Stomach (tissue), 9 donors: ENCODE data around the gene CTR9. TPM values are rescaled to one million over a fixed set of nuclear protein-coding genes. Genes with fewer than 3 reads are reported as not detected.
A peak's percentile ranks its signal among the peaks of the same experiment; 100 is the strongest.

Experiments
- DNase-seq, 2 donors: peaks; one replicate each; pipeline versions ENCODE4 v3.0.0 to v3.0.0-alpha.2; 2013 to 2019
- H3K27ac ChIP-seq, 5 donors: fragments of 200-600 bp in 4 of 5; sonication (generic) in 4 of 5; one replicate each; pipeline ENCODE4 v1.5.1; 2013 to 2019; ENCODE audit warnings: mild to moderate bottlenecking in 1 of 5, moderate library complexity in 1 of 5
- H3K27me3 ChIP-seq, 3 donors: fragments of 200-600 bp; sonication (generic); one replicate each; pipeline ENCODE4 v1.5.1; 2017 to 2019; ENCODE audit warnings: mixed run types in 1 of 3
- H3K36me3 ChIP-seq, 4 donors: fragments of 200-600 bp; sonication (generic); 1 replicate in 3 of 4; 2 replicates in 1 of 4; pipeline ENCODE4 v1.5.1; 2016 to 2019
- H3K4me1 ChIP-seq, 4 donors: fragments of 200-600 bp; sonication (generic); one replicate each; pipeline ENCODE4 v1.5.1; 2016 to 2019
- H3K4me3 ChIP-seq, 4 donors: fragments of 200-600 bp; sonication (generic) in 3 of 4; one replicate each; pipeline ENCODE4 v1.5.1; 2016 to 2019; ENCODE audit warnings: mild to moderate bottlenecking in 1 of 4
- H3K9me3 ChIP-seq, 4 donors: fragments of 200-600 bp; sonication (generic); one replicate each; pipeline ENCODE4 v1.5.1; 2016 to 2019
- EP300 ChIP-seq: sonication (generic); formaldehyde crosslinking; IDR thresholded peaks from one replicate; pipeline ENCODE4 v1.6.1; 2017; ENCODE audit warnings: antibody characterized with exemption
- POLR2A ChIP-seq, 4 donors: fragments of 450-650 bp; IDR thresholded peaks; one replicate each; pipeline ENCODE4 v1.6.1; 2016; ENCODE audit warnings: antibody characterized with exemption in 4 of 4, control low read depth in 2 of 4, mild to moderate bottlenecking in 1 of 4, moderate library complexity in 1 of 4
- POLR2AphosphoS5 ChIP-seq, 3 donors: sonication (generic); formaldehyde crosslinking; IDR thresholded peaks; one replicate each; pipeline ENCODE4 v1.6.1; 2016; ENCODE audit warnings: antibody characterized with exemption in 3 of 3
- WGBS, 5 donors: extraction: QIAGEN DNeasy Blood & Tissue Kit in 3 of 5; methylation state at CpG; one replicate each; pipeline versions ENCODE4 v1.1.5 to v1.1.7; 2013 to 2018; 5-methylcytosine and 5-hydroxymethylcytosine counted together
- intact Hi-C: fragments of 100-400 bp; cut with DNase I; formaldehyde crosslinking; loops from one replicate; pipeline ENCODE4 v1.15.1; 2023; ENCODE audit warnings: low total_unique reads
- polyA plus RNA-seq, 3 donors: library from polyadenylated mRNA; stranded (reverse); fragments of 200-250 nt; gene quantifications; one replicate each; pipeline ENCODE4 v1.2.3, GENCODE V29; 2013
- total RNA-seq, 5 donors: library from RNA; depleted of rRNA; stranded (reverse); fragments of >200 nt; gene quantifications; one replicate each; pipeline versions ENCODE4 v1.1.0 to v1.2.3, GENCODE V29; 2014 to 2016
- TF ChIP-seq, protein P1 (sequence below), 7 experiments: fragments of 450-650 bp in 4 of 7; fragments of 200-600 bp in 3 of 7; sonication (generic) in 3 of 7; IDR thresholded peaks; one replicate each; pipeline ENCODE4 v1.5.1; 2016 to 2019; ENCODE audit warnings: antibody characterized with exemption in 7 of 7, control low read depth in 2 of 7, mild to moderate bottlenecking in 1 of 7
- donor health status: healthy with polysubstance abuse.
- donor health status: Bipolar disorder and iron deficiency.
- donor health status: healthy.

CTR9 gene
- total and polyA plus RNA-seq, 8 donors, result 9.1 to 39.5 (median 10.4) TPM

DNA sequence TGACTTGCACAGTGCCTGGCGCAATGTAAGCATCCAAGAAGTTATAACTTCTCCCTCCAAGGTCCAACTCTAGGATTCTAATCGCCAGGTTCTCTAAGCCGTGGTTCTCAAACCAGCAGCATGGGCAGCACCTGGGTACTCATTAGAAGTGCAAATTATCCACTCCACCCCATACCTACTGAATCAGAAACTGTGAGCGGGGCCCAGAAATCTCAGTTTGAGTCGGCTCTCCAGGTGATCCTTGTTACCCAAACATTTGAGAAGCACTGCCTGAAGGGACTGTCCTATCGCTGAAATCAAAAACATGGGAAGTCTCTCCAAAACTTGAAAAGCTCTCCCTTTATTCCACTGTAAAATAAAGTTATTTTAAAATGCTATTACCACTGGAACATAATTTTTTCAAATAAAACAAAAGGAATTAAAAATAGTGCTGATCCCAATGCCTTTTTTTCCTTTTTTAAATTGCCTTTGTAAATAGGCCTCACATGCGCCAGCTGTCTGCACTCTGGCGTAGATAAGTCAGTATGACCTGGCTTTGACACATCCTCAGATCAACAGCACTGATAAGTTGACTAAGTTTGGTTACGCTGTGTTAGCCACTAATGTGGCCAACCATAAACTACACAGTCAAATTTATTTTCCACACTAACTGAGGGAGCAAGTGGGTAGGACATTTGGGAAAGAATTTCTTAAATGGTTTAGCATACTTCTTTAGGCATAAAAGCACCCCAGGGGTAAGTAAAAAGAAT is 8.4 kb upstream of the CTR9 start:
- peaks cover 0 to 14% (median 0%) of the 10 kb centered on the region in 4 donors for H3K4me1 ChIP-seq
- peak in 1 of 2 donors; percentile 58 for DNase-seq
- H3K9me3 ChIP-seq, result no peaks in the 10 kb centered on the region
- 69 to 77% (median 74%) methylated on average over 9 of the region's 9 CpGs for WGBS, 5 donors
- intact Hi-C loops, result no loop called here
- no peaks in the 10 kb centered on the region for H3K27me3 ChIP-seq
- TF ChIP-seq POLR2AphosphoS5 (IDR thresholded peaks at IDR 0.05) (no peak), POLR2A (IDR thresholded peaks at IDR 0.05) (no peak)
- H3K36me3 ChIP-seq, result no peaks in the 10 kb centered on the region
- peak overlapping the region in 1 of 5 donors; percentile 1 for H3K27ac ChIP-seq
- no peak overlapping the region for H3K4me3 ChIP-seq

DNA sequence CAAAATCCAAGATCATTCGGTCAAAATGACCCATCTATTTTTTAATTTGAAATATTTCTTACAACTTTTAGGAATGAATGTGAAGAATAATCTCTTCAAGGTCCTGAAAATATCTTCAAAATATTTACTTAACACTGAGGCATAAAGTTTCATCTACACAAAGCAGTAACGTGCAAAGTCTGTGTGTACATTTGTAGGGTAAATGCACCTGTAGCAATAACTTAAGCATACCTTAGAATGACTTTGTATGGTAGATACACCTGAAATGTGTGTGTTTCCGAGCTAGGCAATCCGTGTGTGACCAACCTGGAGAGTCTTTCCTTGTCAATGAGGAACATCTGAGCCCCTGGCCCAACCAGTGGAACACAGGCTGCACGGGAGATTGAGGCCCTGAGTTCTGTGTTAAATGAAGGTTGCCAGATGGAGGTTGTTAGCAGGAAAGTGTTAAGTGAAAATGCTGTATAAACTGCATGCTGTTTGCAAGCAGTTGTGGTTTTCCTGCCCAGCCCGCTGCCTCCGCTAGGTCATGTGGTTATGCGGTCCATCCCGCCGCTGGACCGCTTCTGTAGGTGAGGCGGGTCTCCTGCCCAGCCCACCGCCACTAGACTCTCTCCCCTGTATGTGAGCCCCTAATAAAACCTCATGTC is 7.6 kb upstream of the CTR9 start:
- peak overlapping the region in 1 of 5 donors; percentile 39 for H3K27ac ChIP-seq
- DNase-seq, result peak in 1 of 2 donors; percentile 46
- no peaks in the 10 kb centered on the region for H3K36me3 ChIP-seq
- no peaks in the 10 kb centered on the region for H3K27me3 ChIP-seq
- peaks cover 0 to 14% (median 0%) of the 10 kb centered on the region in 4 donors for H3K4me1 ChIP-seq
- 31 to 61% (median 46%) methylated on average over 13 of the region's 13 CpGs for WGBS, 5 donors
- intact Hi-C loops, result no loop called here
- no peak for TF ChIP-seq POLR2AphosphoS5 (IDR thresholded peaks at IDR 0.05)
- no peak for TF ChIP-seq POLR2A (IDR thresholded peaks at IDR 0.05)
- TF ChIP-seq, protein P1, sequence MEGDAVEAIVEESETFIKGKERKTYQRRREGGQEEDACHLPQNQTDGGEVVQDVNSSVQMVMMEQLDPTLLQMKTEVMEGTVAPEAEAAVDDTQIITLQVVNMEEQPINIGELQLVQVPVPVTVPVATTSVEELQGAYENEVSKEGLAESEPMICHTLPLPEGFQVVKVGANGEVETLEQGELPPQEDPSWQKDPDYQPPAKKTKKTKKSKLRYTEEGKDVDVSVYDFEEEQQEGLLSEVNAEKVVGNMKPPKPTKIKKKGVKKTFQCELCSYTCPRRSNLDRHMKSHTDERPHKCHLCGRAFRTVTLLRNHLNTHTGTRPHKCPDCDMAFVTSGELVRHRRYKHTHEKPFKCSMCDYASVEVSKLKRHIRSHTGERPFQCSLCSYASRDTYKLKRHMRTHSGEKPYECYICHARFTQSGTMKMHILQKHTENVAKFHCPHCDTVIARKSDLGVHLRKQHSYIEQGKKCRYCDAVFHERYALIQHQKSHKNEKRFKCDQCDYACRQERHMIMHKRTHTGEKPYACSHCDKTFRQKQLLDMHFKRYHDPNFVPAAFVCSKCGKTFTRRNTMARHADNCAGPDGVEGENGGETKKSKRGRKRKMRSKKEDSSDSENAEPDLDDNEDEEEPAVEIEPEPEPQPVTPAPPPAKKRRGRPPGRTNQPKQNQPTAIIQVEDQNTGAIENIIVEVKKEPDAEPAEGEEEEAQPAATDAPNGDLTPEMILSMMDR (IDR thresholded peaks at IDR 0.05), result no peak
- no peak for TF ChIP-seq EP300
- no peak overlapping the region for H3K4me3 ChIP-seq
- no peaks in the 10 kb centered on the region for H3K9me3 ChIP-seq

DNA sequence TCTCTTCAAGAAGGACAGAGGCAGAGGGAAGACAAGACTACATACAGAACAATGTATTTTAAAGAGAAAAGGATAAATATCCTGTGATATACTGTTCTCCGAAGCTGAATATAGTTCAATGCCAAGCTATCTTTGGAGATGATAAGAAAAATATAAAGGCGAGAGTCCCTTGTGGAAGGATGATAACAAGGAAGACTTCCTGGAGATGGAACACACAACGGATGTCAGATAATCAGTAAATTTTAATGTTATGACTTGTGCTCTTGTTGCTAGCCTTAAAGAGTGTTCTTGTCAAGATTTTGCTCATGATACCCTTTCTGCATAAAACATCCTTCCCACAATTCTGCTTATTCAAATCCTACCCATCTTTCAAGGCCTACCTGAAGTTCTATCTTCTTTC is 6.8 kb upstream of the CTR9 start:
- H3K27ac ChIP-seq, result peak overlapping the region in 1 of 5 donors; percentile 39
- intact Hi-C loops, result no loop called here

DNA sequence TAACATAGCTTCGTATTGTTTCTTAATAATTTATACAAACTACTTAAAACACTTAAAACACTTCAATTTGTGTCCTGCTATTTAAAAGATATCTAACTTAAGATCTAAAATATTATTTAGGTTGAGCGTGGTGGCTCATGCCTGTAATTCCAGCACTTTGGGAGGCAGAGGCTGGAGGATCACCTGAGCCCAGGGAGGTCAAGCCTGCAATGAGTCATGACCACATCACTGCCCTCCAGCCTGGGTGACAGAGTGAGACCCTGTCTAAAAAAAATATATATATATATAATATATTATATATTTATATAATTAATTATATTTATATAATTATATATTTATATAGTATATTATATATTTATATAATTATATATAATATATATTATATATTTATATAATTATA is 4.2 kb upstream of the CTR9 start:
- H3K4me3 ChIP-seq, result no peak overlapping the region
- peaks cover 0 to 24% (median 7%) of the 10 kb centered on the region in 4 donors for H3K4me1 ChIP-seq
- H3K9me3 ChIP-seq, result no peaks in the 10 kb centered on the region
- H3K36me3 ChIP-seq, result no peaks in the 10 kb centered on the region
- no peaks in the 10 kb centered on the region for H3K27me3 ChIP-seq
- DNase-seq, result no peak
- TF ChIP-seq, protein P1 (IDR thresholded peaks at IDR 0.05), result no peak
- TF ChIP-seq POLR2AphosphoS5 (IDR thresholded peaks at IDR 0.05) (no peak), EP300 (no peak), POLR2A (IDR thresholded peaks at IDR 0.05) (no peak)
- intact Hi-C loops, result no loop called here
- WGBS, 5 donors, result 95 to 99% (median 98%) methylated on average over 2 of the region's 2 CpGs
- H3K27ac ChIP-seq, result no peak overlapping the region

More for the DNA sequence above, 6.8 kb upstream of the CTR9 start:
- Histone ChIP-seq H3K36me3 (no peaks in the 10 kb centered on the region), H3K4me1 (peaks cover 0 to 14% (median 0%) of the 10 kb centered on the region in 4 donors), H3K4me3 (no peak overlapping the region), H3K27me3 (no peaks in the 10 kb centered on the region), H3K9me3 (no peaks in the 10 kb centered on the region)
- TF ChIP-seq POLR2A (IDR thresholded peaks at IDR 0.05) (no peak), EP300 (no peak), POLR2AphosphoS5 (IDR thresholded peaks at IDR 0.05) (no peak)
- TF ChIP-seq, protein P1 (IDR thresholded peaks at IDR 0.05), result no peak
- WGBS, 5 donors, result 60 to 82% (median 69%) methylated on average over 3 of the region's 3 CpGs
- no peak for DNase-seq
